Activated effector memory CD4-positive, alpha-beta T cell treated with Interleukin-2 at 50 U/mL for 16 hours (primary cell): Measurements from ENCODE around the gene ASAP2.

Experiments used
- DNase-seq: peaks from one replicate; pipeline ENCODE4 v3.0.0-alpha.2; 2020

Gene ASAP2

GRCh38 chr2:9445089-9445488 is 238.5 kb downstream of the ASAP2 start:
- DNase-seq = no peak

GRCh38 chr2:9451231-9451630 is 244.6 kb downstream of the ASAP2 start:
- no peak for DNase-seq
